A673 (cell line): ENCODE measurements around the gene UBE2E2. TPM values are rescaled to one million over a fixed set of nuclear protein-coding genes. Genes with fewer than 3 reads are reported as not detected.

ENCODE experiments used
- BruUV-seq: library from RNA; stranded (reverse); fragments of 400-500 nt; replicated peaks from 2 replicates; lab custom pipeline; 2021; lab: Mats Ljungman, UMichigan
- CTCF ChIA-PET: fragments of 300-600 bp; sonication (Branson Sonifier 250); formaldehyde crosslinking; loops from one replicate; lab custom pipeline; 2022; ENCODE audit warnings: antibody characterized with exemption; lab: Charles Lee
- POLR2A ChIA-PET: fragments of 300-600 bp; sonication (Branson Sonifier 250); formaldehyde crosslinking; loops from one replicate; lab custom pipeline; 2022; ENCODE audit warnings: antibody characterized with exemption; ENCODE audit not compliant: low non-redundant PET; lab: Charles Lee
- DNase-seq: peaks from one replicate; pipeline ENCODE4 v3.0.0-alpha.2; 2015; ENCODE audit warnings: low spot score
- H3K27ac ChIP-seq: fragments of 200-600 bp; sonication (generic); 2 replicates; pipeline ENCODE4 v1.5.1; 2016; ENCODE audit warnings: mixed run types, low read depth, mild to moderate bottlenecking, mixed read lengths, antibody characterized with exemption, low read length; ENCODE audit not compliant: poor library complexity, severe bottlenecking
- H3K27me3 ChIP-seq: fragments of 200-600 bp; sonication (generic); replicated peaks from 2 replicates; pipeline ENCODE4 v1.6.1; 2017; ENCODE audit warnings: mixed run types, low read depth, mild to moderate bottlenecking, mixed read lengths, antibody characterized with exemption, low read length; ENCODE audit not compliant: insufficient read depth, poor library complexity
- H3K36me3 ChIP-seq: fragments of 200-600 bp; sonication (generic); 2 replicates; pipeline ENCODE4 v1.6.1; 2016; ENCODE audit warnings: mixed run types, mild to moderate bottlenecking, mixed read lengths, antibody characterized with exemption, low read length; ENCODE audit not compliant: insufficient read depth, poor library complexity, severe bottlenecking
- H3K4me1 ChIP-seq: fragments of 200-600 bp; sonication (generic); 2 replicates; pipeline ENCODE4 v1.6.1; 2017; ENCODE audit warnings: mixed run types, mild to moderate bottlenecking, mixed read lengths, antibody characterized with exemption, low read length; ENCODE audit not compliant: insufficient read depth, poor library complexity, severe bottlenecking
- H3K4me3 ChIP-seq: fragments of 200-600 bp; sonication (generic); 2 replicates; pipeline ENCODE4 v1.5.1; 2016; ENCODE audit warnings: low read depth, mixed run types, mild to moderate bottlenecking, mixed read lengths, low read length; ENCODE audit not compliant: poor library complexity, severe bottlenecking
- H3K9me3 ChIP-seq: fragments of 200-600 bp; sonication (generic); 2 replicates; pipeline ENCODE4 v1.6.1; 2016; ENCODE audit warnings: mixed run types, low read depth, mild to moderate bottlenecking, mixed read lengths, antibody characterized with exemption, low read length; ENCODE audit not compliant: poor library complexity, severe bottlenecking
- EZH2 ChIP-seq: fragments of 200-600 bp; sonication (generic); IDR thresholded peaks from 2 replicates; pipeline ENCODE4 v1.6.1; 2017; ENCODE audit warnings: borderline replicate concordance, low read depth, mild to moderate bottlenecking, mixed read lengths, antibody characterized with exemption, low read length; ENCODE audit not compliant: poor library complexity, severe bottlenecking
- intact Hi-C: fragments of 100-400 bp; cut with micrococcal nuclease; formaldehyde crosslinking; loops from one replicate; pipeline ENCODE4 v1.10.0; 2022; ENCODE audit not compliant: unreplicated experiment
- total RNA-seq: library from RNA; stranded (reverse); gene quantifications from 2 replicates; pipeline ENCODE4 v1.2.3, GENCODE V29; 2021
- TF ChIP-seq, protein P1 (sequence below): fragments of 300-800, 200-600 bp; sonication (generic); conservative IDR thresholded peaks from 2 replicates; pipeline ENCODE4 v1.5.1; 2017; ENCODE audit warnings: low read depth, mild to moderate bottlenecking, antibody characterized with exemption, low read length, moderate library complexity, mixed read lengths

Gene UBE2E2
- total RNA-seq, 1 experiment from 2014 or later: 2.0 TPM

DNA sequence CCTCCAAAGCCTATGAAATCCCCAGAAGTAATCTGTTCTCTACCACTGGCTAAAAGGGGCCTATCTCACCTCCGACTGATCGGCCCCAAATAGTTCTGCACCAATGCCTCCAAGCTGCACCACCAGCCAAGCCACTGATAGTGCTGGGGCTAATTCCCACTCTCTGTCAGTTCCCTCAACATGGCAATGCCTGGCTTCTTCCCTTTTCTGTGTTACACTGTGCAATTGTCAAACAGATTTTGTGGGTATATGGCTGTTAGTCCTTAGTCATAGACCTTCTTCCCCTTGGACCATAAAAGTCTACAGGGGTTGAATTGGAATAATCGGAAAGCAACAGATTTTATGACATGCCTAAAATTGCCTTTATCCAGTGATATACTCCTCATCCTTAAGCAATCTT, 9.3 kb upstream of the UBE2E2 start:
- TF ChIP-seq, protein P1, sequence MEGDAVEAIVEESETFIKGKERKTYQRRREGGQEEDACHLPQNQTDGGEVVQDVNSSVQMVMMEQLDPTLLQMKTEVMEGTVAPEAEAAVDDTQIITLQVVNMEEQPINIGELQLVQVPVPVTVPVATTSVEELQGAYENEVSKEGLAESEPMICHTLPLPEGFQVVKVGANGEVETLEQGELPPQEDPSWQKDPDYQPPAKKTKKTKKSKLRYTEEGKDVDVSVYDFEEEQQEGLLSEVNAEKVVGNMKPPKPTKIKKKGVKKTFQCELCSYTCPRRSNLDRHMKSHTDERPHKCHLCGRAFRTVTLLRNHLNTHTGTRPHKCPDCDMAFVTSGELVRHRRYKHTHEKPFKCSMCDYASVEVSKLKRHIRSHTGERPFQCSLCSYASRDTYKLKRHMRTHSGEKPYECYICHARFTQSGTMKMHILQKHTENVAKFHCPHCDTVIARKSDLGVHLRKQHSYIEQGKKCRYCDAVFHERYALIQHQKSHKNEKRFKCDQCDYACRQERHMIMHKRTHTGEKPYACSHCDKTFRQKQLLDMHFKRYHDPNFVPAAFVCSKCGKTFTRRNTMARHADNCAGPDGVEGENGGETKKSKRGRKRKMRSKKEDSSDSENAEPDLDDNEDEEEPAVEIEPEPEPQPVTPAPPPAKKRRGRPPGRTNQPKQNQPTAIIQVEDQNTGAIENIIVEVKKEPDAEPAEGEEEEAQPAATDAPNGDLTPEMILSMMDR: no peak
- no peak for TF ChIP-seq EZH2
- CTCF ChIA-PET: no interaction called here
- POLR2A ChIA-PET: no interaction called here
- H3K27me3 ChIP-seq: peaks cover 22% of the 10 kb centered on the region
- H3K4me3 ChIP-seq: no peak overlapping the region
- no peaks in the 10 kb centered on the region for H3K4me1 ChIP-seq
- H3K27ac ChIP-seq: no peak overlapping the region
- no TSS peak for BruUV-seq
- no peak for DNase-seq
- H3K9me3 ChIP-seq: no peaks in the 10 kb centered on the region
- intact Hi-C loops: no loop called here
- H3K36me3 ChIP-seq: no peaks in the 10 kb centered on the region

GRCh38 chr3:23198801-23199200, 4.3 kb upstream of the UBE2E2 start:
- CTCF ChIA-PET: no interaction called here

DNA sequence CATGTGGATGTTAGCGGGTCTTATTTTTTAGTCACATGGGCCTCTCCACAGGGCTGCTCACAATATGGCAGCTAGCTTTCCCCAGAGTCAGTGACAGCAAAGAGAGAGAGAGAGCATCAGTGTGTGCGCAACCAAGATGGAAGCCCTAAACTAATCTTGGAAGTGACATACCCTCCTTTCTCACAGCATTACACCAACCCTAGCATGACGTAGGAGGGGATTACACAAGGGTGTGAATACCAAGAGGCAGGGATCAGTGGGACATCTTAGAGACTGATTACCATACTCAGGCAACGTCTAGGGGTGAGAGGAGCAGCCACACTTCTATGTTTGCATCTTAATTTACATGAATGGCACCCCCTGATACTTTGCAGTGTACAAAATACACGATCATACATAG, 3.5 kb upstream of the UBE2E2 start:
- no TSS peak for BruUV-seq
- H3K4me3 ChIP-seq: no peak overlapping the region
- no peaks in the 10 kb centered on the region for H3K4me1 ChIP-seq
- no peaks in the 10 kb centered on the region for H3K9me3 ChIP-seq
- CTCF ChIA-PET: no interaction called here
- peaks cover 58% of the 10 kb centered on the region for H3K27me3 ChIP-seq
- intact Hi-C loops: loop anchor here (10.0 kb wide), 1 partner anchor 675 kb away; no protein-coding TSS in a partner anchor
- H3K27ac ChIP-seq: no peak overlapping the region
- POLR2A ChIA-PET: no interaction called here
- TF ChIP-seq EZH2: no peak
- TF ChIP-seq, protein P1: no peak
- no peaks in the 10 kb centered on the region for H3K36me3 ChIP-seq
- DNase-seq: no peak

More at GRCh38 chr3:23198801-23199200, 4.3 kb upstream of the UBE2E2 start:
- Histone ChIP-seq H3K9me3 (no peaks in the 10 kb centered on the region), H3K27ac (no peak overlapping the region), H3K27me3 (peaks cover 50% of the 10 kb centered on the region), H3K36me3 (no peaks in the 10 kb centered on the region), H3K4me3 (no peak overlapping the region), H3K4me1 (no peaks in the 10 kb centered on the region)
- no TSS peak for BruUV-seq
- DNase-seq: no peak
- intact Hi-C loops: no loop called here
- POLR2A ChIA-PET: no interaction called here
- TF ChIP-seq, protein P1: no peak
- no peak for TF ChIP-seq EZH2
